Measurements from ENCODE around the gene ARG2.
A peak's percentile ranks its signal among the peaks of the same experiment; 100 is the strongest.

Gene ARG2

DNA sequence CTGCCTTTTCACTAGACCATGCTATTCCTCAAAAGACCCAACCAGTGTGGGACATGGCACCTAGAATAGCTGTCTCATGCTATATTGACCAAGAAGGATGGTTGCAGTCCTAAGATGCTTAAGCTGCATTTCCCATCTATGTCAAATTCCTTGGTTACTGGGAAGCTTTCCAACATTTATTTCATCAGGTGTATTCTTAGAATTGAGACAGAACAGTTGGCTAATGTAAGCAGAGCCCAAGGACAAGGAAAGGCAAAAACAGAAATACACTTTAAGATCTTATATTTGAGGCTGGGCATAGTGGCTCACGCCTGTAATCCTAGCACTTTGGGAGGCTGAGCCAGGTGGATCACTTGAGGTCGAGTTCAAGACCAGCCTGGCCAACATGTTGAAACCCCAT lies 24.7 kb downstream of the ARG2 start:
- no peak overlapping the region for H3K4me3 ChIP-seq (replicated peaks in 1 of 2; ENCODE audit: low read depth in 2 of 2, low read length in 2 of 2)
- DNase-seq (ENCODE audit: low read depth in 2 of 2): peak; percentile 30 to 54
- no peak for TF ChIP-seq CTCF (IDR thresholded peaks at IDR 0.05; ENCODE audit: low read depth, low read length)

GRCh38 chr14:67645414-67645813 lies 25.7 kb downstream of the ARG2 start:
- no peak for DNase-seq (ENCODE audit: low read depth in 2 of 2)
- TF ChIP-seq CTCF (IDR thresholded peaks at IDR 0.05; ENCODE audit: low read depth, low read length): no peak
- no peak overlapping the region for H3K4me3 ChIP-seq (replicated peaks in 1 of 2; ENCODE audit: low read depth in 2 of 2, low read length in 2 of 2)

- H3K4me3 ChIP-seq (replicated peaks in 1 of 2; ENCODE audit: low read depth in 2 of 2, low read length in 2 of 2): no peak overlapping the region
- no peak for DNase-seq (ENCODE audit: low read depth in 2 of 2)
- TF ChIP-seq CTCF (IDR thresholded peaks at IDR 0.05; ENCODE audit: low read depth, low read length): no peak
Observed at GRCh38 chr14:67646131-67646530, 26.4 kb downstream of the ARG2 start.

DNA sequence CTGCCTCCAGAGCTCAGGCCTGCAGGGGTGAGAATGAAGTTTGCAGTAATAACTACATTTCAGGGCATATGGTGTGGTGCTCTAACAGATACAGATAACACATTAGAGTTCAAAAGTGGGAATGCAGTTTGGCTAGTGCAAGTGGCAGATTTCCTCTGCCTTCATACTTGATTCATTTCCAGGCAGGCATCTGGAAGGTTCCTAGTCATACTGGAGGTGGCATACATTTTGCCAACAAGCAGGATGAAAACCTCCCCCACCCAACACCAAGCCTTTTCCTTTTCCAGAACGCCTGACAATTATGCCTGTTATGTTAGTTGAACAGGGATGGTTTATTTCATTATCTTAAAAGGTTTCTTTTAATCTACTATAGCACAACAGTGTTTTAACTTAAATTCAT lies 30.4 kb downstream of the ARG2 start:
- no peak for DNase-seq (ENCODE audit: low read depth in 2 of 2)
- no peak overlapping the region for H3K4me3 ChIP-seq (replicated peaks in 1 of 2; ENCODE audit: low read depth in 2 of 2, low read length in 2 of 2)
- no peak for TF ChIP-seq CTCF (IDR thresholded peaks at IDR 0.05; ENCODE audit: low read depth, low read length)

- no peak for TF ChIP-seq CTCF (IDR thresholded peaks at IDR 0.05; ENCODE audit: low read depth, low read length)
- DNase-seq (ENCODE audit: low read depth in 2 of 2): peak; percentile 68 to 90
- H3K4me3 ChIP-seq (replicated peaks in 1 of 2; ENCODE audit: low read depth in 2 of 2, low read length in 2 of 2): no peak overlapping the region
Observed at GRCh38 chr14:67650694-67651093, 31.0 kb downstream of the ARG2 start.

- no peak for TF ChIP-seq CTCF (IDR thresholded peaks at IDR 0.05; ENCODE audit: low read depth, low read length)
- no peak overlapping the region for H3K4me3 ChIP-seq (replicated peaks in 1 of 2; ENCODE audit: low read depth in 2 of 2, low read length in 2 of 2)
- no peak for DNase-seq (ENCODE audit: low read depth in 2 of 2)
Observed at GRCh38 chr14:67652189-67652588, 32.5 kb downstream of the ARG2 start.

DNA sequence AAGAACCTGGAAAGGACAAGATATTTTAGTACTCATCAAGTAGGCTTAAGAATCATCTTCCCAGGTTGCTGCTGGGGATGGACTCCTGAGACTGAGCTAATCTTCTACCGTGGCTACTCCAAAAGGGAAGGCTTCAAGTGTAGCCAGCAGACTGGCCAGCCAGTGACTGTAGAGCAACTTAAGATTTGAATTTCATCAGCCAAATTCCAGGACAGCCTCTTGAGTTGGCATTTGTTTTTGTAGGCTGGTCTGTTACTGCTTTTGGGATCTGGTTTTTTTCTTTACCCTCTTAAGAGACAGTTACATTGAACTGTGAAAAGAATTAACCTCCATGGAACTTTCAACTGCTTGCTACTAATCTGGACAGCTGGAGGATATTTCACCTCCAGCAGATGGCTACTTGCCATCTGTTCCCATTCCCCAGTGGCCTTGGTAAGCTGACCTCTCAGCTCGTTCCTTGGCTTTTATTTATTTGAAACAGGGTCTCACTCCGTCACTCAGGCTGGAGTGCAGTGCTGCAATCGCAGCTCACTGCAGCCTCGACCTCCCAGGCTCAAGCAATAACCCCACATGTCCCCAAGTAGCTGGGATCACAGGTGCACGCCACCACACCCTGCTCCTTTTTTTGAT lies 34.0 kb downstream of the ARG2 start:
- DNase-seq (ENCODE audit: low read depth in 2 of 2): peak; percentile 41 to 51
- no peak overlapping the region for H3K4me3 ChIP-seq (replicated peaks in 1 of 2; ENCODE audit: low read depth in 2 of 2, low read length in 2 of 2)
- TF ChIP-seq CTCF (IDR thresholded peaks at IDR 0.05; ENCODE audit: low read depth, low read length): no peak

Measured in cardiac fibroblast (primary cell).